Daoy (cell line): Measurements from ENCODE around the gene SCMH1. TPM values are rescaled to one million over a fixed set of nuclear protein-coding genes. Genes with fewer than 3 reads are reported as not detected.

Experiments used
- DNase-seq: peaks from one replicate; pipeline ENCODE4 v3.0.0-alpha.2; 2015; ENCODE audit warnings: low read depth
- total RNA-seq: library from RNA; depleted of rRNA; stranded (reverse); fragments of >200 nt; shearing (Covaris generic); gene quantifications from 2 replicates; pipeline ENCODE4 v1.2.3, GENCODE V29; 2014

Gene SCMH1
- total RNA-seq, 1 experiment from 2014 or later = 8.0 TPM

- no peak for DNase-seq
These were observed 215.9 kb downstream of the SCMH1 start for GRCh38 chr1:41025979-41026819.

DNA sequence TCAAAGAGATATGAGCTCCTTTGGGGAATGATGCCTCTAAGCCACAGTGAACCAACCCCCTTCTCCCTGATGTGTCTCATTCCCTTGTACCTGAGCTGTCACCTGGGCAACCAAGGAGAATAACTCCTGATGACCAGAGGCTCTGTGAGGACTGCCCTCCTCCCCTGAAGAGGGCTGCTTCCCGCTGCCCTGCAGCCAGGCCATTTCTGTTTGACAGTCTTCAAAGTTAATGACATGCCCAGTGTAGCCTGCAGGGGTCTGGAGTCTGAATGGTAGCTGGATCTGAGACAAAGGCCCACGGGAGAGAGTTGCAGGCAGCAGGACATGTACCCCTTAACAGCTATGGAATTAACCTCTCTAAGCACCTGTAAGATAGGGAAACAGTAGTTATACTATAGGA lies 217.2 kb downstream of the SCMH1 start:
- no peak for DNase-seq

DNA sequence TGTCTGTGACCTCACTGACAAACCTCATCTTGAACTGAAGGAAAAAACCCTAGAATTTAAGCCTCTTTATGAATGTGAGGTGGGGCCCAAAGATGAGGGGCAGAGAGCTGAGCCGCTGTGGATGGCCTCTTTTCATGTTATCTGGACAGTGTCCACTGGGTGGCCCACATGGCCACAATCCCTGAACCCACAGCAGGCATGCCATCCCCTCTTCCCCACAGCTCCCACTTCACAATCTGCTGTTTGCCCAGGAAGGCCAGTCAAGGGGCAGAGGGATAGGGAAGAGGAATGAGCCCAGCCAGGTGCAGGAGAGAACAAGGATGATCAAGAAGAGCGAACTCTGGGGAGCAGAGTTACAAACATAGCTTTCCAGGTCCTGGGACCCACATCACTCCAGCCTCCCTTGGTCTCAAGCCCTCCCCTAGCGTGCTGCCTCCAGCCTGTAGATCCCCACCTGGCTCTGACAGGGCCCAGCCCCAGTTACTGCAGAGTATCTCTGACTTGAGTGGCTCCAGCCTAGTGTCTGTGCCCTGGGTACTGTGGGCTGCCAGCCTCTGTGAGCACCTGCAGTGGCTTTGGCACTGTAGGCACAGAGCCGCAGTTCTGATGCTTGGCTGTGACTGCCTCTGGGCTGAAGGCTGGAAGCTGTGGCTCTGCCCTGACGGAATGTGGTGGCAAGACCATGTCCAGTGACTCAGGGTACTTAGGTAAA lies 218.7 kb downstream of the SCMH1 start:
- no peak for DNase-seq

GRCh38 chr1:41022424-41022823 lies 219.7 kb downstream of the SCMH1 start:
- DNase-seq = no peak

DNA sequence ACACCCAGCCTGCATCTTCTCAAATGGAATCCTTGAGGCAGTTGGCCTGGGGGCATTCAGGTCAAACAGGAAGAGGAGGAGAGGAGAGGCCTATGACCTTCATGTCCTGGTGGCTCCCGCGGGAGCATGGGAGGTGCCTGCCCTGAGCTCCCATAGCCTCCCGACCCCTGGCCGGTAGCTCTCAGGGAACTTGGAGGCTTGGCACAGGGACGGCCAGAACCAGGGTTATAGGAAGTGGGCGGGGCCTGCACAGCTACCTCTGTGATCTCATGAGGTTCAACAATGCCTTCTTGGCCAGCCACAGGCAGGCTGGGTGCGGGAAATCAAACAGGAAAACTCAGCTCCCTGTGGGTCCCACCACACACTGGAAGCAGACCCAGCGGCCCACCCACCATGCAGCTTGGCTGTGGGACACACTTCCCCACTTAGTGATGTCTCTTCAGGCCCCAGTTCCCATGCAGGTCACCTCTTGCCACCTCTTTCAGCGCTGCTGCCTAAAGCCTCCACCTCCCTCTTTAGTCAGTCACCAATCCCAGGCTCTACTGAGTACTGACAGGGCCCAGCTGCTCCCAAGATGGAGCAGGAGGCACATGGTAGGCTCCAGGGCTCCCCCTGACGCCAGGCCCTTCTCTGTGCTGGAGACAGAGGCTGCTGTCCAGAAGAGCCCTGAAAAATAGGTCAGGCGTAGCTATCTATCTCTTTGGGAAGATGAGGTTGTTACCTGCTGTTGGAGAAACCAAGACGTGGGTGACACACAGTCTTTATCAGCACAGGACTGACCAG lies 220.4 kb downstream of the SCMH1 start, which contains the start of gene SLFNL1:
Gene SLFNL1, minus strand, starts transcription at position 200 of the 783 bp plus-strand sequence. CDS start 1,065 bp downstream, outside the sequence.
- DNase-seq = peak; percentile 52

DNA sequence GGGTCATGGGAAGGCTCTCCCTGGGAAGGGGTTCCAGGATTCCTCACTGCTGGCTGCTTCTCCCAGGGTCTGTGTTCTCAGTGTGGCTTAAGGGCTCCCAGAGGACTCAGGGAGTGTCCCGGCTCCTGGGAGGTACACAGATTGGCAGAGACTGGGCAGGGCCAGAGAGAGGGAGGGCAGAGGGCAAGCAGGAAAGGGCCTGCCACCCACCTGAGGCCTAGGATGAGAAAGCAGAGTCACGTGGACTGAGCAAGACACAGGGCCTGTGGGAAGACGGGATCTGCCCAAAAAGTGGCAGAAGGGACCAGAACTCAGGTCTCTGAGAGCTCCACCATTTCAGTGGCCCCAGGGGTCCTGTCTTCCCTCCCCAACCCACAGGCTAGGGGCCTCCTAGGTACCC lies 221.5 kb downstream of the SCMH1 start:
- no peak for DNase-seq

DNA sequence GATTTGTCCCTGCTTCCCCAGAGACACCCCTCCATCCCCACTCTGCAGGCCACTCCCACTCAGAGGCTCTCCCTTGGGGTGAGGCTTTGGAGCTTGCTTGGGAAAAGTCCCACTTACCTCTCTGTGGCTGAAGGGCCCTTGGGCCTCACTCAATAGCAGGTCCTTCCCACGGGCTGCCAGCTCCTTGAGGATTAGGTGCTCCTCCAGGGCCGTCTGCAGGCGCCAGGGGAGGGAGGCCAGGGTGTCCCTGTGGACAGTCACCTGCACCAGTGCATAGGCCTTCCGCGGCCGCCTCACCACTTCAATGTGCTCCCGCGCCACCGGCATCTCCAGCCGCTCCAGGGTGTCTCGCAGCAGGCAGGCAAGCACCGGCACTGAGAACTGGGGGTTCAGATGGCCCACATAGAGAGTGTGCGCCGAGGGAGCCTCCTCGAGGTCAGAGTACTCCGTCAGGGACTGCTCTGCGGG lies 222.0 kb downstream of the SCMH1 start:
- no peak for DNase-seq

DNA sequence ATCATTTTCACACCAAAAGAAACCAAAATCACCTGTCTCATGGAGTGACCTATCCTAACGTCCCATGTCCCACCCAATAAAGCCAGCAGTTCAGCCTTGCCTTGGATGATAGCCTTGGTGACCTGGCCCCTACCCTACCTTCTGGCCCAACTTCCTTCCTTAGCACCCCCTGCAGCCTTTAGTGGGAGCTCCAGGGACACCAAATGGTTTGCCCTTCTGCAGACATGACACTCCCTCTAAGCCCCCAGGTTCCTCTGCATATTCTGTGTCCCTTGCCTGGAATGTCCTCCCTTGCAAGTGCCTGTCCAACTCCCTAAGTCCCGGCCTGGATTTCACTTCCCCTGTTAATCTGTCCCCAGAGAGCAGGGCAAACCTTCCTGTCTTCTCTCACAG lies 222.8 kb downstream of the SCMH1 start:
- DNase-seq = no peak

GRCh38 chr1:41018018-41018410 lies 224.1 kb downstream of the SCMH1 start:
- DNase-seq = no peak

DNA sequence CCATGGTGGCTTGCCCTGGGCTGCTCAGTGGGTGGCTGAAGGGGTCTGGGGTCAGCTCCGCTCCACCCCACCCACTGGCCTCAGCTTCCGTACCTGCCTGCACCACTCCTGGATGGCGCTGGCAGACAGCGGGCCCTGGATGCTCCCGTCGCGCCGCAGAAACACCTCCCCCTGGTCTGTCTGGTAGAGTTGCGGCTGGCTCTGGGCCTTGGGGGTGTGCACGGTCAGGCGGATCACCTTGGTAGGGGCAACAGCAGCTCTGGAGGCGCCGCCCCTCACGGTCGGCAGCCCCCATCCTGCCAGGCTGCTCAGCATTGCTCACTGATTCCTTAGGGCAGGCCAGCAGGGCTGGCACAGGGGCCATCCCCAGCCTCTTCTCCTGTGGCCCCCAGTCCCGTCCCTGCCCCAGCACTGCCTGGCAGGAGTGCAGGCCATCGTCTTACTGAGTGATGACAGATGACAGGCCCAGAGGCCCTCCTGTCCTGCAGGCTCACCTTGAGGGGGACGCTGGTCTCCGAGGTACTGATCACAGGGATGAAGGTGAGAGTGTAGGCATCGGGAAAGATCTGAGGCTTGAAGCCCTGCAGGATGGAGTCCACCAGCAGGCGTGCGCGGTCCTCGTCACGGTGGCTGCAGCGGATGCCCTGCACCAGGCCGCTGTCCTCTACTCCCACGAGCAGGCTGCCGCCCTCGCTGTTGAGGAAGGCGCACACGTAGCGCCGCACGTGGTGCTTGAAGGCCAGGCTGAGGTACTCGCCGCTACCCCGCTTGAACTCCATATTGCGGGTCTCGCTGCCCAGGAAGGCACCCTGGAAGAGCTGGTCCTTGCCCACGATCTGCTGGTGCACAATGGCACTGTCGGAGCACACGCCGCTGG lies 224.7 kb downstream of the SCMH1 start:
- no peak for DNase-seq

DNA sequence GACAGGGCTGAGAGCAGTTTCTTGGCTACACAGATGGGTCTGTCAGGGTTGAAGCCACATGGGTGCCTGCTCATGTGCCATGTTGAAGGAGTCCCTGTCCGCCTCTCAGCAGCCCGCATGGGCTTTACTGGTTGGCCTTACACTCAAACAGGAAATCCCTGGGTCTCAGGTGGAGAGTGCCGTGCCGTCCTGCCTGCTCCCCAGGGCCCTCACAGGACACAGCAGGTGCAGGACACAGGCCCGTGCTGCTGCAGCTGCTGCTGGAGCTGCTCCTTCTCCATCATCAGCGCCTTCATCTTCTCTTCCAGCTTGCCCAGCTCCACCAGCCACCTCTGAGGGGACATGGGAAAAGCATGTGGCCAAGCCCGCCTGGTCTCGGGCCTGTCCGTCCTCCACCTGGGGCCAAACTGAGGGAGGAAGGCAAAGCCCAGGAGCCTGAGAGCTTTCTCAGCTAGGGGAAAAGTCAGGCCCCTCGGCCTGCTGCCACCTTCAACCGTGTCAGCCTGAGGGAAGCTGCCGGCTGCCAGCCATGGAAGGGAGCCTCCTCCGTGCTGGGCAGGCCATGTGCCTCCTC lies 226.1 kb downstream of the SCMH1 start:
- no peak for DNase-seq

- no peak for DNase-seq
These were observed 226.7 kb downstream of the SCMH1 start for GRCh38 chr1:41015281-41015896.

- no peak for DNase-seq
These were observed 227.2 kb downstream of the SCMH1 start for GRCh38 chr1:41014871-41015270.

- DNase-seq = no peak
These were observed 228.3 kb downstream of the SCMH1 start for GRCh38 chr1:41013796-41014195.

DNA sequence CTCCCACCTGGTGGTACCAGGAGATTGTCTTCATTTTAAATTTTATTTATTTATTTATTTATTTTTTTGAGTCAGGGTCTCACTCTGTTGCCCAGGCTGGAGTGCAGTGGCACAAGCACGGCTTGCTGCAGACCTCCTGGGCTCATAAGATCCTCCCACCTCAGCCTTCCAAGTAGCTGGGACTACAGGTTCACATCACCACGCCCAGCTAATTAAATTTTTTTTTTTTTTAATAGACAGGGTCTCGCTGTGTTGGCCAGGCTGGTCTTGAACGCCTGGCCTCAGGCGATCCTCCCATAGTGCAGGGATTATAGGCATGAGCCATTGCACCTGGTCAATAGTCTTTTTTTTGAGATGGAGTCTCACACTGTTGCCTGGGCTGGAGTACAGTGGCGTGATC lies 229.1 kb downstream of the SCMH1 start:
- DNase-seq = no peak

DNA sequence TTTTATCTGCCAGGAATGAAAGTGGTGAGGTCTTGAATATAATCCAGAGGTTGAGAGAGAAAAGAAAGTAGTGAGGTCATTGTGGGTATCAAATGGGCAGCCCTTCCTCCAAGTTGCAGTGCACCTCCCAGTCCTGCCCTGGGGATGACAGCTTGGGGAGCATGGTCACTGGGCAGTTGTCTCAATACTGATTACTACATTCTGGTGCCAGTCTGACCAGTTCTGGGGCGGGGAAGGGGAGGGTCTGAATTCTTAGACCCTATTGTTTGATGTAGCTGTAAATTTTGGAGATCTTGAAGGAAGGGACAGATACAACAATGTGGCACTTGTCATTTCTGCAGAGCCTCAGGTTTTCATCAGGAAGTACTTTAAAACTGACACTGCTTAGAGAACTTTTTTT lies 231.8 kb downstream of the SCMH1 start:
- no peak for DNase-seq

DNA sequence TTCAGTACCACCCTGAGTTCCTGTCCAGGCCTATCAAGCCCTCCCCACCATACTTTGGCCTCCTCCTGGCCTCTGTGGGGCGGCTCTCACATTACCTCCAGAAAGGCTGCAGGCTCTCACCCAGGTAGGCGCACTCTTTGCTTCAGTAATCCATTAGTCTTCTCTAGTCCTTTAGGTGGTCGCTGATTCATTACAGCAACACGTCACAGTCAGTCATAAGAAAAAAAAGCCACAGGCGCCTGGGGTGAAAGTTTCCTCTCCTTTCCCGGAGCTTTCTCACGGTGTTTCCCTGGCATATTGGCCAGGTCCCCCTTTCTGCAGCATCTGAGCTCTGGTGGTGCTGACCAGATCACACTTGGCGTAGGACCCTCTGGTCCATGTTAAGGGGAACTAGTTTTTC lies 232.6 kb downstream of the SCMH1 start:
- DNase-seq = peak; percentile 31

GRCh38 chr1:41006942-41007865 lies 234.9 kb downstream of the SCMH1 start:
- DNase-seq = no peak

DNA sequence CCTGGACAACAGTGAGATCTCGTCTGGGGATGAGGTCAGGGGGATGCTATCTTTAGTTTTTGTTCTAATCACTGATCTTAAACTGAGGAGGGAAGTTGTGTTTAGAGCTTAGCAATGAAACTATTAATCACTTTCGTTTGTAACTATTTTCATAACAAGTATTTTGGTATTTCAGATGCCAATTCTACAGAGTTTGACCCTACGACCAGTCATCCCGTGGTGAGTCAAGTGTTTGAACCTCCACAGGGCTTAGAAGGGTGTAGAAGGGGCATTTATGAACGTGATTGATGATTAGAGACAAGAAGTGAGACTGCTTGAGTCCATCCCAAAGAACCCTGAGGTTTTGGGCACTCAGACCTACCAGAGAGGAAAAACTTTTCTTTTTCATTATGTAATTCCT lies 236.2 kb downstream of the SCMH1 start:
- no peak for DNase-seq
